T-helper 1 cell (primary cell): ENCODE data around the gene GTF2H4.

Source experiments
- DNase-seq, 5 donors: peaks; one replicate each; pipeline ENCODE4 v3.0.0-alpha.2; 2012 to 2020

Gene GTF2H4

DNA sequence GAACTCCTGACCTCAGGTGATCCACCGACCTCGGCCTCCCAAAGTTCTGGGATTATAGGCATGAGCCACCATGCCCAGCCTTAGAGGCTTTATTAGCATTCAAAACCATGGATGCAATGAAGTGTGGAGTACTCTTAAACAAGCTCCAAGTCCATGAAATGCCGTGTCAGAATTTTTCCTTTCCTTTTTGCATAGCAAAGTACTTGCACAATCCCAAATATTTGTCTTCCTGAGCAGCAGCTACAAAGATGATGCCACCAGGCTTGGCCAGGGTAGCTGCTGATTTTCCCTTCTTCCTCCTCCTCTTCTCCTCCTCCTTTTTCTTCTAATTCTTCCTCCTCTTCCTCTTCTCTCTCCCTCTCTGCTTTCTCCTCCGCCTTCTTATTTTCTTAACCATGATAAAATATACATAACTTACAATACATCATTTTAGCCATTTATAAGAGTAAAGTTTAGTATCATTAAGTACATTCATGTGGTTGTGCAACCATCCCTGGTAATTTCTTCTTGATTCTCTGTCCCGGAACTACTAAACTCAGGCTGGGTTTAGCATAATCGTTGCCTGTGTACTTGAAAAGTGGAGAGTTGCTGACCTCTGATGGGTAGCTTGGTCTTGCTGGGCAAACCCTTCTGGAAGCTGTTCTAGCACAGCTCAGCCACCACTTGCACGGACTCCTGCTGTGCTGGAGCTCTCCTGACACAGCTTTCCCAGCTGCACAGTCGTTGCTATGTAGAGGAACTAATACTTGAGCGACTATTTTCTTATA is 53.1 kb downstream of the GTF2H4 start:
- DNase-seq, result no peak

DNA sequence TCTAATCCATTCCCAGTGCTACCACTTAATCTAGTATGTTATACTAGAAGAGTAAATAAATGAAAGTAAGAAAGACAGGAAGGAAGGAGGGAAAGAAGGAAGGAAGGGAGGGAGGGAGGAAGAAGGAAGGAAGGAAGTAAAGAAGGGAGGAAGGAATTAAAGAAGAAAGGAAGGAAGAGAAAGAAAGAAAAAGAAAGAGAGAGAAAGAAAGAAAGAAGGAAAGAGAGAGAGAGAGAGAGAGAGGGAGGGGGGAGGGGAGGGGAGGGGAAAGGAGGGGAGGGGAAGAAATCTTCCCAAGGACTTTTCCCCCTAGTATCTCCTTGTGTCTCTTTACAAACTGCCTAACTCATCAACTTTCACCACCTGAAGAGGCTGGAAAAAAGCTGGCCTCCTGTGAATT is 54.7 kb downstream of the GTF2H4 start:
- DNase-seq, result no peak

DNA sequence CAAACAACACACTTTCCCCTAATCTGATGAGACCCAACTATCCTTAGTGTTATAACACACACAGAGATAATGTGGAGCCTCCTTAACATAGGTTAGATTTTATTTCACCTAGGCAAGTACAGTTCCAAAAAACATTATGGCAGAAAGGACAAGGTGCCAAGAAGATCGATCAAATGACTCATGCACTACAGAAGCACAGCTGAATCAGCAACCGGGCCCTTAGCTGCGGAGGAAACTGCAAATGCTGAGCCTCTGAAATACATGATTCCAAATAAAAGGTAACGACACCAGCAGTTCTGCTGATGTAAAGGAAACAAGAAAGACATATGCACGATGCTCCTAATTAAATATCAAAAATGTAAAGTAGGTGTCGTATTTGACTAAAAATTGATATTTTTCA is 55.6 kb downstream of the GTF2H4 start:
- DNase-seq, result no peak
